Neuronal stem cell (in vitro differentiated cells): Measurements from ENCODE around the gene SLX4IP.
A peak's percentile ranks its signal among the peaks of the same experiment; 100 is the strongest.

Experiments used
- DNase-seq: peaks from one replicate; pipeline ENCODE4 v3.0.0-alpha.2; 2013; ENCODE audit warnings: low spot score
- H2AFZ ChIP-seq: one replicate; pipeline ENCODE4 v1.6.1; 2013; ENCODE audit warnings: mild to moderate bottlenecking, low read length, inconsistent platforms
- H2AK5ac ChIP-seq: 2 replicates; pipeline ENCODE4 v1.6.1; 2013; ENCODE audit warnings: low read depth, mild to moderate bottlenecking, inconsistent platforms, low read length, moderate library complexity, mixed read lengths
- H2BK120ac ChIP-seq: 2 replicates; pipeline ENCODE4 v1.6.1; 2013; ENCODE audit warnings: low read depth, mild to moderate bottlenecking, inconsistent platforms, low read length, moderate library complexity, mixed read lengths
- H2BK12ac ChIP-seq: one replicate; pipeline ENCODE4 v1.6.1; 2013; ENCODE audit warnings: low read length, inconsistent platforms
- H2BK15ac ChIP-seq: 2 replicates; pipeline ENCODE4 v1.6.1; 2013; ENCODE audit warnings: mild to moderate bottlenecking, low read length, inconsistent platforms, mixed read lengths
- H2BK5ac ChIP-seq: one replicate; pipeline ENCODE4 v1.6.1; 2013; ENCODE audit warnings: inconsistent platforms, mild to moderate bottlenecking, low read length, moderate library complexity
- H3K14ac ChIP-seq: one replicate; pipeline ENCODE4 v1.6.1; 2013; ENCODE audit warnings: low read length, inconsistent platforms
- H3K18ac ChIP-seq: 2 replicates; pipeline ENCODE4 v1.6.1; 2013; ENCODE audit warnings: low read length, inconsistent platforms
- H3K23ac ChIP-seq: 2 replicates; pipeline ENCODE4 v1.6.1; 2013; ENCODE audit warnings: low read depth, mild to moderate bottlenecking, mixed read lengths, low read length, inconsistent platforms; ENCODE audit not compliant: poor library complexity
- H3K27ac ChIP-seq: replicated peaks from 3 replicates; pipeline ENCODE4 v1.5.1; 2013; ENCODE audit warnings: low read length, inconsistent platforms
- H3K27me3 ChIP-seq, 3 experiments: 2 replicates each; pipeline ENCODE4 v1.6.1; 2013; ENCODE audit warnings: low read length in 3 of 3, mild to moderate bottlenecking in 2 of 3, inconsistent platforms in 1 of 3, low read depth in 1 of 3, mixed read lengths in 1 of 3, moderate library complexity in 1 of 3; ENCODE audit not compliant: control insufficient read depth in 3 of 3, insufficient read depth in 3 of 3
- H3K36me3 ChIP-seq, 2 donors: replicated peaks in 1 of 2; 2 replicates each; pipeline ENCODE4 v1.6.1; 2013; ENCODE audit warnings: low read length in 2 of 2; ENCODE audit not compliant: control insufficient read depth in 2 of 2, insufficient read depth in 2 of 2
- H3K4ac ChIP-seq: 2 replicates; pipeline ENCODE4 v1.6.1; 2013; ENCODE audit warnings: inconsistent platforms, mild to moderate bottlenecking, low read length, moderate library complexity
- H3K4me1 ChIP-seq, 2 donors: 1 replicate in 1 of 2; 2 replicates in 1 of 2; pipeline ENCODE4 v1.6.1; 2013; ENCODE audit warnings: low read length in 2 of 2, low read depth in 1 of 2; ENCODE audit not compliant: control insufficient read depth in 2 of 2, insufficient read depth in 1 of 2
- H3K4me2 ChIP-seq: one replicate; pipeline ENCODE4 v1.6.1; 2013; ENCODE audit warnings: mild to moderate bottlenecking, low read length, inconsistent platforms; ENCODE audit not compliant: insufficient read depth, poor library complexity, severe bottlenecking
- H3K4me3 ChIP-seq, 2 donors: 2 replicates each; pipeline ENCODE4 v1.5.1; 2013; ENCODE audit warnings: low read length in 2 of 2, mild to moderate bottlenecking in 2 of 2, inconsistent platforms in 1 of 2, moderate library complexity in 1 of 2
- H3K79me1 ChIP-seq: one replicate; pipeline ENCODE4 v1.6.1; 2013; ENCODE audit warnings: low read depth, mild to moderate bottlenecking, inconsistent platforms, low read length, moderate library complexity
- H3K9ac ChIP-seq: one replicate; pipeline ENCODE4 v1.6.1; 2013; ENCODE audit warnings: mild to moderate bottlenecking, low read depth, low read length, inconsistent platforms; ENCODE audit not compliant: poor library complexity
- H3K9me3 ChIP-seq, 2 donors: replicated peaks in 1 of 2; 2 replicates each; pipeline versions ENCODE3 to v1.6.1; 2013; ENCODE audit warnings: low read length in 2 of 2, mild to moderate bottlenecking in 2 of 2, inconsistent platforms in 1 of 2, low read depth in 1 of 2, mixed read lengths in 1 of 2, moderate library complexity in 1 of 2; ENCODE audit not compliant: control insufficient read depth in 2 of 2, insufficient read depth in 1 of 2
- H4K8ac ChIP-seq: one replicate; pipeline ENCODE4 v1.6.1; 2013; ENCODE audit warnings: low read depth, mild to moderate bottlenecking, inconsistent platforms, low read length, moderate library complexity
- H4K91ac ChIP-seq: one replicate; pipeline ENCODE4 v1.6.1; 2013; ENCODE audit warnings: low read length, low read depth, mild to moderate bottlenecking, inconsistent platforms; ENCODE audit not compliant: poor library complexity
- WGBS, 2 donors: extraction: QIAGEN DNeasy Blood & Tissue Kit; methylation state at CpG; one replicate each; pipeline ENCODE4 v1.1.7; 2013; ENCODE audit warnings: missing lambda C conversion rate in 2 of 2, mixed read lengths in 1 of 2; ENCODE audit not compliant: insufficient read length in 2 of 2, insufficient replicate concordance in 1 of 2; ENCODE audit errors: extremely low coverage in 2 of 2; 5-methylcytosine and 5-hydroxymethylcytosine counted together

The SLX4IP gene

DNA sequence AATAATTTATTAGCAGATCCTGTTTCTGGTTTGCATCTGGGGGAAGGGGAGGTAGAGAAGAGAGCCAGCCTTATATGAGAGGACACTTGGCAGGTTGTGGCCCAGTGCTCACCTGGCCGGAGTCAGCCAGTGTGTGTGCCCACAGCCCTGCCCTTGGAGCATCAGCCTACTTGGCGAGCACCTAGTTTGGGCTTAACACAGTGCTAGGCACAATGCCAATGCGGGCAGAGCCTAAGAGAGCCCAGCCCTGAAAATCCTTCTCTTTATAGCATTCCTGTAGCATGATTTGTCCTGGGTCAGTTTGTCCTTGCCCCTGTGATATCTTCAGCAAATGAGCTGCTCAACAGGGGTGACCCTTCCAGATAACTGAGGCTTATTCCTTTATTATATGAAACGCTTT is 73.0 kb downstream of the SLX4IP start:
- H3K36me3 ChIP-seq: no peaks in the 10 kb centered on the region
- peak overlapping the region; percentile 46 for H3K23ac ChIP-seq
- no peak overlapping the region for H2BK120ac ChIP-seq
- no peak overlapping the region for H4K91ac ChIP-seq
- no peak overlapping the region for H2BK15ac ChIP-seq
- no peak overlapping the region for H2AFZ ChIP-seq
- WGBS, 2 donors: no CpG with 5 or more reads among the region's 4 CpGs
- H3K79me1 ChIP-seq: peaks cover under 1% of the 10 kb centered on the region
- no peak overlapping the region for H3K14ac ChIP-seq
- H3K18ac ChIP-seq: peak overlapping the region; percentile 78
- H2BK5ac ChIP-seq: no peak overlapping the region
- no peak overlapping the region for H4K8ac ChIP-seq
- H3K27ac ChIP-seq: no peak overlapping the region
- no peak overlapping the region for H2AK5ac ChIP-seq
- peaks cover 6 to 16% of the 10 kb centered on the region in 2 donors for H3K4me1 ChIP-seq
- no peaks in the 10 kb centered on the region for H3K9me3 ChIP-seq
- no peak overlapping the region for H3K9ac ChIP-seq
- no peak overlapping the region for H3K4me2 ChIP-seq
- H3K4ac ChIP-seq: no peak overlapping the region
- H2BK12ac ChIP-seq: no peak overlapping the region
- no peaks in the 10 kb centered on the region for H3K27me3 ChIP-seq
- H3K4me3 ChIP-seq: peak overlapping the region in 1 of 2 donors; percentile 58
- no peak for DNase-seq

DNA sequence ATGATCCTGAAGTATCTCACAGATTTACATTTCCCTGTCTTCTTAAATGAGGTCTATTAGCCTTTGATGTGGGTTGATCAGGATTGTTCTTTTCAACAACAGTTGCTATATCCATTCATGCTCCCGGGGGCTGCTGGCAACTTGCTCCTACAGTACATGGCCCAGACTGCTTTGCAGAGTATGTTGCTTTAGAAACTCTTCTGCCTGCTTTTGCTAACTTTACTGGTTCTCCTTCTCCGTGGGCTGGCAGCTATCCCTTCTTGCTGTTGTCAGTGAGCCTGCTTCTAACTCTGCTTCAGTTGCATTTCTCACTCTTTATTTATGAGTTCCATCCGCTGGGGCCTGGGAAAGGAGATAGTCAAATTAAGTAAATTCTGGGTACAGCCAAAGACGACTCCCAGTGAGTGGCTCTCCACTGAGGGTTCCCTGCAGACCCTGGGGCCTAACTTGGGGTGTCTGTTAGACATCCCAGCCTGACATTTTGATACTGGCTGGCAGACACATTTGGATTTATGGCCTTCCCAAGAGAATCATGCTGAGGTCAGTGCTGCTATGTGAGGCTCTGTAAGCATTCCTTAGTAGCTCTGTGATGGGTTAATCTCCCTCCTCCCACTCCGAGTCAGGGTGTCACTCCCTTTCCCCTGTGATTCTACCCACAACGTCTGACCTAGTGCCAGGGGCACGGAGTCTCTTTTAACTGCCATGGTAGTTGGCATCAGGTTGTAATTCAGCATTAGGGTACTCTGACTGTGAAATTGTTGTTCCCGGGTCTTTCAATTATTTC is 73.6 kb downstream of the SLX4IP start:
- Histone ChIP-seq H2BK12ac (no peak overlapping the region), H3K14ac (no peak overlapping the region), H3K9ac (no peak overlapping the region), H4K91ac (no peak overlapping the region), H3K4me3 (no peak overlapping the region), H3K79me1 (no peaks in the 10 kb centered on the region), H3K23ac (no peak overlapping the region), H3K18ac (no peak overlapping the region), H3K4ac (no peak overlapping the region), H2BK15ac (no peak overlapping the region), H4K8ac (no peak overlapping the region), H3K4me2 (no peak overlapping the region), H2BK120ac (no peak overlapping the region), H2AFZ (no peak overlapping the region), H3K36me3 (no peaks in the 10 kb centered on the region), H3K27ac (no peak overlapping the region), H3K27me3 (no peaks in the 10 kb centered on the region), H3K9me3 (no peaks in the 10 kb centered on the region), H3K4me1 (peaks cover 8 to 16% of the 10 kb centered on the region in 2 donors), H2AK5ac (no peak overlapping the region), H2BK5ac (no peak overlapping the region)
- no CpG with 5 or more reads among the region's 8 CpGs for WGBS, 2 donors
- DNase-seq: no peak

DNA sequence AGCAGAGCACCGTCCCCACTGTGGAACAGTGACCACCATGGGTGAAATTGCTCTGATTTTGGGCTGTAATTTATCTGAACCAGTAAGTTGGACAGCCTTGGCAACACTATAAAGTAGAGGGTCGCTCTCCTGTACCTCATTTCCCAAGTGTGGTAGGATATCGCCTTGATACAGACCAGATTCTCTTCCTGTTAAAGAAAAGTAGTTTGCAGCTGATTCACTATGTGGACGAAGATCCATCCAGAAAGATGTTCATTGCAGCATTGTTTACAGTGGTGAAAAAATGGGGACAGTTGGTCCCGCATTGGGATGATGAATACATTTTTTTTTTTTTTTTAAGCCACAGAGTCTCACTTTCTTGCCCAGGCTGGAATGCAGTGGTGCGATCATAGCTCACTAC is 74.3 kb downstream of the SLX4IP start:
- Histone ChIP-seq H3K4me3 (no peak overlapping the region), H3K4me1 (peaks cover 8 to 16% of the 10 kb centered on the region in 2 donors), H3K27me3 (no peaks in the 10 kb centered on the region), H3K4ac (no peak overlapping the region), H3K18ac (no peak overlapping the region), H2BK12ac (no peak overlapping the region), H2BK15ac (no peak overlapping the region), H2BK120ac (no peak overlapping the region), H3K79me1 (no peaks in the 10 kb centered on the region), H2AFZ (no peak overlapping the region), H3K27ac (no peak overlapping the region), H4K91ac (no peak overlapping the region), H2AK5ac (no peak overlapping the region), H3K4me2 (no peak overlapping the region), H3K9ac (no peak overlapping the region), H3K36me3 (no peaks in the 10 kb centered on the region), H2BK5ac (no peak overlapping the region), H3K23ac (no peak overlapping the region), H3K14ac (no peak overlapping the region), H3K9me3 (no peaks in the 10 kb centered on the region), H4K8ac (no peak overlapping the region)
- no peak for DNase-seq
- no CpG with 5 or more reads among the region's 6 CpGs for WGBS, 2 donors

DNA sequence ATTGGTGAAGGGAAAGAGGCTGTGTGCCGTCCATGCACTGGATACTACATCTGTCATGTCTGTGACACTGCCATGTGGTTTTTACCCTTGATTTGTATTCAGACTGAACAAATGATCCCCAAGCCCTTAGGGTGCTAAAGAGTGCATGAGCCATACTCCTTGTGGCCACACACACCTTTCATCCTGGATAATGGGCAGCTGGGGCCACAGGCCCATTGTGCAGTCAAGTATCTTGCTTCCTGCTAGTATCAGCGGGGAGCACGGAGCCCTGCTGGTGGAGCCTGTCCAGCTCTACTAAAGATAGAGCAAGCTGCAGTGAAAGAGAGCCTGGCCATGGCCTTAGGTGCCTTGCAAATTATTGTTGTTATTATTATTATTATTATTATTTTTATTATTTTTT is 75.1 kb downstream of the SLX4IP start:
- DNase-seq: no peak
- WGBS, 2 donors: no CpG with 5 or more reads among the region's 3 CpGs

More for the DNA sequence above, 75.1 kb downstream of the SLX4IP start:
- H3K27ac ChIP-seq: no peak overlapping the region
- no peak overlapping the region for H2BK120ac ChIP-seq
- peaks cover 8 to 13% of the 10 kb centered on the region in 2 donors for H3K4me1 ChIP-seq
- no peaks in the 10 kb centered on the region for H3K9me3 ChIP-seq
- H3K18ac ChIP-seq: no peak overlapping the region
- no peak overlapping the region for H3K4me2 ChIP-seq
- no peak overlapping the region for H4K8ac ChIP-seq
- no peaks in the 10 kb centered on the region for H3K79me1 ChIP-seq
- no peak overlapping the region for H2BK15ac ChIP-seq
- H3K4me3 ChIP-seq: no peak overlapping the region
- no peak overlapping the region for H2AFZ ChIP-seq
- H3K9ac ChIP-seq: no peak overlapping the region
- no peak overlapping the region for H3K23ac ChIP-seq
- H2AK5ac ChIP-seq: no peak overlapping the region
- H4K91ac ChIP-seq: no peak overlapping the region
- no peaks in the 10 kb centered on the region for H3K36me3 ChIP-seq
- no peak overlapping the region for H3K4ac ChIP-seq
- no peak overlapping the region for H2BK12ac ChIP-seq
- no peaks in the 10 kb centered on the region for H3K27me3 ChIP-seq
- H2BK5ac ChIP-seq: no peak overlapping the region
- no peak overlapping the region for H3K14ac ChIP-seq
